ENCODE measurements around the gene TRPV2. TPM values are rescaled to one million over a fixed set of nuclear protein-coding genes. Genes with fewer than 3 reads are reported as not detected.

TRPV2 gene
- total and polyA plus RNA-seq, 9 of the 15 experiments (the other 6 are each of a cell fraction or from before 2014, with no cell fraction given) = 10.0 to 97.5 (median 30.3) TPM

- TF ChIP-seq ARID4B (CRISPR knock-in tag; IDR thresholded peaks at IDR 0.05) (peak; percentile 26; the same call in 1 of the 2 replicates), CBX3 (IDR thresholded peaks at IDR 0.05; ENCODE audit: borderline replicate concordance in 1 of 2, low read length in 2 of 2) (no peak), DEAF1 (CRISPR knock-in tag; IDR thresholded peaks at IDR 0.05) (0 out of 2 replicates have a peak, but pooled peaks have one; percentile 13), ZNF316 (IDR thresholded peaks at IDR 0.05) (no peak), ARID1B (IDR thresholded peaks at IDR 0.05) (peak; percentile 16; the same call in 1 of the 2 replicates), SPI1 (IDR thresholded peaks at IDR 0.05; ENCODE audit: borderline replicate concordance, low read depth, low read length) (peak; percentile 79; the same call in 1 of the 2 replicates), PKNOX1 (IDR thresholded peaks at IDR 0.05) (peak; percentile 22; the same call in 1 of the 2 replicates), REST (IDR thresholded peaks at IDR 0.05; ENCODE audit: borderline replicate concordance) (peak; percentile 67), REST (CRISPR knock-in tag; IDR thresholded peaks at IDR 0.05; ENCODE audit: low read depth) (no peak), ZNF561 (CRISPR knock-in tag; conservative IDR thresholded peaks at IDR 0.05) (no peak), HNRNPL (IDR thresholded peaks at IDR 0.05; ENCODE audit: low read depth, low read length) (no peak)
These were observed at the start of gene TRPV2 (continued) for GRCh38 chr17:16415031-16415924.
